GM18907 (cell line): ENCODE data around the gene BCAS4.

Source experiments
- ATAC-seq: cut with Tn5 transposase; IDR thresholded peaks from one replicate; pipeline ENCODE4 v1.9.1; 2021; ENCODE audit warnings: mild to moderate bottlenecking, moderate library complexity; ENCODE audit not compliant: unreplicated experiment

BCAS4 gene

GRCh38 chr20:50848846-50849673, 54.2 kb downstream of the BCAS4 start:
- ATAC-seq = peak; percentile 54

- no peak for ATAC-seq
These were observed 55.9 kb downstream of the BCAS4 start for GRCh38 chr20:50850721-50851286.

GRCh38 chr20:50852085-50852484, 57.2 kb downstream of the BCAS4 start:
- ATAC-seq = no peak

- ATAC-seq = no peak
These were observed 59.8 kb downstream of the BCAS4 start for GRCh38 chr20:50854506-50855249.

DNA sequence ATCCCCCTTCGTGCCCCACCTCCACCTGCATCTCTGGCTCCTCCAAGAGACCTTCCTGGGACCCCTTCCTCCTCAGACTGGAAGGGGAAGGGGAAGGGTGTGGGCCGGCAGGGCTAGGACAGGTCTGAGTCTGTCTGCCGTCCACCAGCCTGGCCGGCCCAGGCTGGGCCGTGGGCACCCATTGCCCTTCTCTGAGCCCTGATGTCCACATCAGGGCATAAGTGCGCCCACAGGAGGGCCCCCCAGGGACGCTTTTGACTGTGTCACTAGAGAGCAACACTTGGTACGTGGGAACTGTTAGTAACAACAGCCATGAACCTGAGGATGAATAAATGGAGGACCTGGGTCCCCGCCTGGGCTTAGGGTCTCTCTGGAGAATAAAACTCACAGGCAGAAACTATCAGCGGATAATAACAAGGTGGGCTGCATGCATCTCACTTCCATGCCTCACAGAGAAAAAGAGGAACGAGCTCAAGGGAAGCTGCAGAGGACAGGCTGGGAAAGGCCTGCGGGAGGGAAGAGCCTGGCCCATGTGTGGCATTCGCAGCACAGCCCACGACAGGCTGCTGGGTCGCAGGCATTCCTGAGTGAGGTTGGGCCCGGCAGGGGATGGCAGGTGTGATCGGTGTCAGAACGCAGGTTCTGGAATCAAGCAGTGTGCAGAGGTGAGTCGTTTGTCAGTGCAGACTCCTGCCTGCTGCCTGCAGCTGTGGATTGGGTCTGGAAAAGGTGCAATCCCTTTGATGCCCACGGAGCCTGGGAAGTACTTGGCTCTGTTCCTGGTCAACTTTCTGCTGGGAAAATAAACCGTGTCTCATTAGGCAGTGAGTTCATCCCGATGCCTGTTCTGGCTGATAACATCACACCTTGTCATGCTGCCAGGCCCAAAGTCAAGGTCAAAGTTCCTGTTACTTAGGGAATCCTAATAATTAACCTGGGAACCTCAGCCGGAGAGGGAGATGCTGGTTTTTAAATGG, 60.9 kb downstream of the BCAS4 start:
- no peak for ATAC-seq

DNA sequence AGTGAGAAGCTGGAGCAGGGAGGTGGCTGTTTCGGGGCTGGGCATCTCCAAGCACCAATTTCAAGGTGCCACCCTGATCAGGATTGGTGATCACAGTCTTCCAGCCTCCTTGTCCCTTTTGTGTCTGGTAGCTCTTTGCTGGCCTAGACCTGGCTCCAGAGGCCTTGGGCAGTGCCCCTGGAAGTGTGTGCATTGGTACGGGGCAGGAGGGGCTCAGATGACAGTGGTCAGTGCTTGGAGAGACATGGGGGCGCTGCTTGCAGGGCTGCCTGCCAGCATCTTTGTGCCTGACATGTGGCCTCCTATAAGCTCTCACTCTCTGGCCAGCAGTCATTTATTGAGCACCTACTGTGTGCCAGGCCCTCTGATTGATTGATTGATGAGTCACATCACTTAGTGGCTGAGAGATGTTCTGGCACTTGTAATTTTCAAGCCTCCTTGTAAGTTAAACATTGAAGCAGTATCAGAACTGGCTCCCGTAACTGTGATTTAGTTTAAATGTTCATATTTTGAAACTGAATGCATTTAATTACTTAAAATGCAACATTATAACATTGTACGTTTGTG, 61.7 kb downstream of the BCAS4 start:
- ATAC-seq = no peak

GRCh38 chr20:50857348-50857747, 62.5 kb downstream of the BCAS4 start:
- ATAC-seq = no peak

- ATAC-seq = no peak
These were observed 63.7 kb downstream of the BCAS4 start for GRCh38 chr20:50858525-50858924.

DNA sequence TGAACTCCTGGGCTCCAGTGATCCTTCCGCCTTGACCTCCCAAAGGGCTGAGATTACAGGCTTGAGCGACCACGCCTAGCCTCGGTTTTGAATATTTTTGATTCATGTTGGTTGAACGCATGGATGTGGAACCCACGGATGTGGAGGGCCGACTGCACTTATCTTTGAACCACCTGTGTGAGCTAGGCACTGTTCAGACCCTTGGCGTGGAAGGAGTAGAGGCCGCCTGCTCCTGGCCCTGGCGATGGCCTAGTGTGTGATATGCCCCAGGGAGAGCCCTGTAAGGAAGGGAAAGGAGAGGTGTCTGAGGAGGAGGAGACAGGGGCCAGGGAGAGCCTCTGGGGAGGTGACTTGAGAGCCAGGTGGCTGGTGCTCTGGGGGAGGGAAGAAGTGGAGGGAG, 64.3 kb downstream of the BCAS4 start:
- ATAC-seq = no peak

- ATAC-seq = no peak
These were observed 66.2 kb downstream of the BCAS4 start for GRCh38 chr20:50861012-50861411.

DNA sequence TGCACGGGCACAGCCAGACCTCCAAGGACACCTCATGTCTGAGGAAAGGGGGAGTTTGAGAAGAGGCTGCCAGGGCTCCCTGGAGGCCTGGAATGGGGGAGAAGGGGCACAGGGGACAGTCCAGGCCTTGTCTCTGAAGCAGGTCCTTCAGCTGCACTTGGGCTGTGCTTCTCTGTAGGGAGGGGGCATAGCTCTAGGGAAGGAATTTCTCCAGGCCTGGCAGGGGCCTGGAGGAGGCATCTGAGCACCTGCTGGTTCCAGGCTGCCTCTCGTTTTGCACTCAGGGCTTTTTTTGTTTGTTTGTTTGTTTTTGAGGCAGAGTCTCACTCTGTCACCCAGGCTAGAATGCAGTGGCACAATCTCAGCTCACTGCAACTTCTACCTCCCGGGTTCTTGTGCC, 67.7 kb downstream of the BCAS4 start:
- ATAC-seq = no peak

DNA sequence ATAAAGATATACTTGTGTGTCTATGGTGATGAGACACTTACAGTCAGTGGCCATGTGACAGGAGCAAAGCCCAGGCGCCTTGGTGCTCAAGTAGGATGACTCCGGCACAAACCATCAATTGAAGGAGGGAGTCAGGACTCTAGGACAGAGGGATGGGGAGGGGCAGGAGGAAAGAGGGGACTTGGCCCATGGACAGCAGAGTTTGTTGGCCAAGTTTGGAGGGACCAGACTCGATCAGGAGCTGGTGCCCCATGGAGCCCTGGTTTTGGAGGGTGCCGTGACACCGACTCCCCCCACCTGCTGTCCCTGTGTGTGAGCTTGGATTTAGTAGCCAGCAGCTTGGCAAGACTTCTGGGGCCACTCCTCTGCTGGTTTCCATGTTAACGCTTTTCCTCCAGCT, 70.3 kb downstream of the BCAS4 start:
- ATAC-seq = no peak

- ATAC-seq = no peak
These were observed 70.7 kb downstream of the BCAS4 start for GRCh38 chr20:50865591-50865990.

GRCh38 chr20:50866036-50866685, 71.3 kb downstream of the BCAS4 start:
- no peak for ATAC-seq

- ATAC-seq = no peak
These were observed 72.0 kb downstream of the BCAS4 start for GRCh38 chr20:50866831-50867230.

GRCh38 chr20:50867805-50868204, 72.9 kb downstream of the BCAS4 start:
- ATAC-seq = no peak

DNA sequence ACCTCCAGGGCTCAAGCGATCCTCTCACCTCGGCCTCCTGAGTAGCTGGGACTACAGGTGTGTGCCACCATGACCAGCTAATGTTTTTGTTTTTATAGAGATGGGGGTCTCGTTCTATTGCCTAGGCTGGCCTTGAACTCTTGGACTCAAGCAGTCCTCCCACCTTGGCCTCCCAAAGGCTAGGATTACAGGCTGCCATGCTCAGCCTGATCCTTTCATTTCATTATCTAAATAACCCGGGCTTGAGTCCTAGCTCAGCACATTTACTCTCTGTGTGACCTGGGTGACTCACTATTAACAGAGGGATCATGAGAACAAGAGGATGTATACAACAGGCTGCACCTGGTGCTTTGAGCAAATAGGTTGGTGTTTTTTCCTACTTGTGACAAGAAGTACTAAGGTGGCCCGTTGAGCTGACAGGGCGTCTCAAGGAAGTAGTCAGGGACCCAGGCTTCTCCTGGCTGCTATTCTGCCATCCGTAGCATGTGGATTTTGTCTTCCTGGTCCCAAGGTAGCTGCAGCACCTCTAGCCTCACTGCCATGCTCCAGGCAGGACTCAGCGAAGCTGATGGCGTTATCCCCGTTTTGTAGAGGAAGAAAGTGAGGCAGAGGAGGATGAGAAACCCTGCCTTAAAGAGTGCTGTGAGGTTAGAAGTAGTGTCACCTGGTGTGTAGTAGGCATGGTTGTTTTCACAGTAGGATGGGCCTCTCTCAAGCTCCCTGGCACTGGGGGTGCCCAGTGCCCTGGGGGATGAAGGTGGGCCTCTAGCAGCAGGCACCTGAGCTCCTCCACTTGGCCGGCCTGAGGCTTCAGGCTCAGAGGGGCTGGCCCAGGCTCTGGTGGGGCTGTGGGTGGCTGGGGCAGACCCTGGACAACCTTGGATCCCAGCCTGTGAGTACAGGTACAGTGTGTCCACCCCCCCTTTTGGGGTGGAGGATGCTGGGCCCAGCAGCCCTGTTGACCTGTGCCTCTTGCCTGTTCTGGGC, 73.9 kb downstream of the BCAS4 start:
- ATAC-seq = no peak

DNA sequence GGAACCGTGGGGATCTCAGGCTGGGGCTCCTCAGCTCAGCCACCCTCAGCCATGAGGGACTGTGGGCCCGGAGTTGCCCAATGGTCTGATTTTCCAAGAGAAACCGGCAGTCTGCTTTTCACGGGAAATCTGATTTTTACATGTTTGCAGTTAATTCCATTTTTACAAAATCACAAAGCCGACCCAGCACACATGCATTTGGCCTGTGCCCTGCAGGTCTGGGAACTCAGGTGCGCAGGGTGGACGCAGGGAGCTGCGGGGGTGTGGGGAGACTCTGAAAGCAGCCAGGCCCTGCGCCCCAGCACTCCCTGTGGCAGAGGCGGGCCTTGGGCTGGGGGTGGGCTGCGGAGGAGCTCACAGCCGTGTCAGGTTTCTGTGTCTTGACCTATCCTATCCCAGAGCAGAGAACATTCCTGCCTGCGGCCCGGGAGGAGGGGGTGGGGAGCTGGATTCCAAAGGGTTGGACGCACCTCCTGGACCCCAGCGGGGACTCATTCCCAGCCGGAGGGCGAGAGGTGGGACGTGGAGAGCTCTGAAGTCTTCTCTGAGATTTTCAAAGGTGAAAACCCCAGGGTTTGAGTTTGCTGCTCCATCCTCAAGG, 75.8 kb downstream of the BCAS4 start:
- ATAC-seq = no peak
